OCI-LY1 (cell line): ENCODE results near the gene TRAPPC1.

Source experiments
- EZH2 ChIP-seq: fragments of 200-600 bp; sonication (generic), shearing (Covaris generic); IDR thresholded peaks from 2 replicates; pipeline ENCODE4 v1.8.0; 2017; ENCODE audit warnings: borderline replicate concordance, mixed run types, mild to moderate bottlenecking, antibody characterized with exemption, low read length, moderate library complexity, mixed read lengths
- TF ChIP-seq, protein P1 (sequence below): fragments of 200-600 bp; sonication (generic), shearing (Covaris generic); IDR thresholded peaks from 2 replicates; pipeline ENCODE4 v1.5.1; 2017; ENCODE audit warnings: mild to moderate bottlenecking, antibody characterized with exemption, low read length, moderate library complexity, mixed read lengths

DNA sequence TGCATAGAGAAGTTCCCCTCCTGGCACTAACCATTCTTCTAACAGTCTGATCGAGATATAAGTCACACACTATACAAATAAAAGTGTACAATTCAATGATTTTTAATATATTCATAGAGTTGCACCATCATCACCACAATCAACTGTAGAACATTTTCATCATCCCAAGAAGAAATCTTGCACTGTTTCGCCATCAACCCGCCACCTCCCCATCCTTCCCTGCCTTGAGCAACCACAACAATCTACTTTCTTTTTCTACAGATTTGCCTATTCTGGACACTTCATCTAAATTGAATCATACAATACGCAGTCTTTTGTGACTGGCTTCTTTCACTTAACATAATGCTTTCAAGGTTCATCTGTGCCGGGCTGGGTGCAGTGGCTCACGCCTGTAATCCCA, 37.7 kb upstream of the TRAPPC1 start:
- TF ChIP-seq, protein P1, sequence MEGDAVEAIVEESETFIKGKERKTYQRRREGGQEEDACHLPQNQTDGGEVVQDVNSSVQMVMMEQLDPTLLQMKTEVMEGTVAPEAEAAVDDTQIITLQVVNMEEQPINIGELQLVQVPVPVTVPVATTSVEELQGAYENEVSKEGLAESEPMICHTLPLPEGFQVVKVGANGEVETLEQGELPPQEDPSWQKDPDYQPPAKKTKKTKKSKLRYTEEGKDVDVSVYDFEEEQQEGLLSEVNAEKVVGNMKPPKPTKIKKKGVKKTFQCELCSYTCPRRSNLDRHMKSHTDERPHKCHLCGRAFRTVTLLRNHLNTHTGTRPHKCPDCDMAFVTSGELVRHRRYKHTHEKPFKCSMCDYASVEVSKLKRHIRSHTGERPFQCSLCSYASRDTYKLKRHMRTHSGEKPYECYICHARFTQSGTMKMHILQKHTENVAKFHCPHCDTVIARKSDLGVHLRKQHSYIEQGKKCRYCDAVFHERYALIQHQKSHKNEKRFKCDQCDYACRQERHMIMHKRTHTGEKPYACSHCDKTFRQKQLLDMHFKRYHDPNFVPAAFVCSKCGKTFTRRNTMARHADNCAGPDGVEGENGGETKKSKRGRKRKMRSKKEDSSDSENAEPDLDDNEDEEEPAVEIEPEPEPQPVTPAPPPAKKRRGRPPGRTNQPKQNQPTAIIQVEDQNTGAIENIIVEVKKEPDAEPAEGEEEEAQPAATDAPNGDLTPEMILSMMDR = no peak
- TF ChIP-seq EZH2 = no peak
